HG03196 (cell line): ENCODE data around the gene ABCG4.
"Not testable (repeated sequence)": the region's sequence is repeated elsewhere in the genome, so short reads cannot be mapped to it uniquely, and the experiment has no call there.

Source experiments
- ATAC-seq: cut with Tn5 transposase; IDR thresholded peaks from one replicate; pipeline ENCODE4 v1.9.1; 2021; ENCODE audit not compliant: unreplicated experiment

The ABCG4 gene

DNA sequence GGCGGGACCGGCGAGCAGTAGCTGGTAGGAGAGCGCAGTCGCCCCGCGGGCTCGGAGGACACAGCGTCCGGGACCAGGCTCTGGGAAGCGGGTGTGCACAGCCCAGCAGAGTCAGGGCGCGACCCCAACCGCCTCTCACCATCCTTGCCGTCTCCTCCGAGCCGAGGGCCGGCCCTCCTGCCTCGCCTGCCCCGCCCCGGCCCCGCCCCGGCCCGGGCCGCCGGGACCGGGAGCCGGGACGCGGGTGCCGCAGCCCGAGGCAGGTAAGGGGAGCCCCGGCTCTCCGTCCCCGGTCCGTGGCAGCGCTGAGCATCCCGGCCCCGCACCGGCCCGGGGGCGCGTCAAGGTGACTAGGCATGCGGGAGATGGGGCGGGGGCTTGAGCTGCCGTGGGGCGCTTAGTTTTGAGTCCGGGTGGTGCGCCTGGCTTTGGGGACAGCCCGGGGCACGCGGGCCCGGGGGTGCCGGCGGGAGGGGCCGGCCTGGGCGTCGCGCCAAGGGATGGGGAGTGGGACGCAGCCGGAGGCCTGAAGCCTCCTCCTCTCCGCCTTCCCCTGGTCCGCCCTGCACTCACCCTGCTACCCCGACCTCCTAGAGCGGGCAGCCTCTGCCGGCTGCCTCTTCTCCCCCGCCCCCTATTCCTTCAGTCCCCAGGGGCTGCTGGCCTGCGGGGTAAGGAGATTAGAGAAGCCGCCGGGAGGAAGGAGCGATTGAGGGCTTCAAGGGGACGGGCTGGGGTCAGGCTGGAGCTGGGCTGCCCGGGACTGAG, at the start of gene ABCG4:
ABCG4 (plus strand) TSS at position 35 of the 768 bp plus-strand sequence. CDS start 914 bp downstream, outside the sequence.
- no peak for ATAC-seq

DNA sequence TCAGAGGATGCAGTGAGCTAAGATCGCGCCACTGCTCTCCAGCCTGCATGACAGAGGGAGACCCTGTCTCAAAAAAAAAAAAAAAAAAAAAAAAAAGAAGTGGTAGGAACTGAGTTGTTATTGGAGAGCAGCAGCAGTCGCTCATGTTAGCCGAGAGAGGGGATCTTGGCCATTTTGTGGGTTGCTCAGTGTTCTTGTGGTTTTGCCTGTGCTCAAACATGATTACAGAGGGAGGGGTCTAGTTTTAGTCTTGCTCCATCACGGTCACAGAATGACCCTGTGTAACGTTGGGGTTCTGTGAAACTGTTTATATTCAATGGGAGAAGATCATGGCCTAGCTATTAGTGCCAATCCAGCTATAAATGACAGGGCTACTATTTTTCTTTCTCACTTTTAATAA, 49.1 kb upstream of the ABCG4 start:
- no peak for ATAC-seq

DNA sequence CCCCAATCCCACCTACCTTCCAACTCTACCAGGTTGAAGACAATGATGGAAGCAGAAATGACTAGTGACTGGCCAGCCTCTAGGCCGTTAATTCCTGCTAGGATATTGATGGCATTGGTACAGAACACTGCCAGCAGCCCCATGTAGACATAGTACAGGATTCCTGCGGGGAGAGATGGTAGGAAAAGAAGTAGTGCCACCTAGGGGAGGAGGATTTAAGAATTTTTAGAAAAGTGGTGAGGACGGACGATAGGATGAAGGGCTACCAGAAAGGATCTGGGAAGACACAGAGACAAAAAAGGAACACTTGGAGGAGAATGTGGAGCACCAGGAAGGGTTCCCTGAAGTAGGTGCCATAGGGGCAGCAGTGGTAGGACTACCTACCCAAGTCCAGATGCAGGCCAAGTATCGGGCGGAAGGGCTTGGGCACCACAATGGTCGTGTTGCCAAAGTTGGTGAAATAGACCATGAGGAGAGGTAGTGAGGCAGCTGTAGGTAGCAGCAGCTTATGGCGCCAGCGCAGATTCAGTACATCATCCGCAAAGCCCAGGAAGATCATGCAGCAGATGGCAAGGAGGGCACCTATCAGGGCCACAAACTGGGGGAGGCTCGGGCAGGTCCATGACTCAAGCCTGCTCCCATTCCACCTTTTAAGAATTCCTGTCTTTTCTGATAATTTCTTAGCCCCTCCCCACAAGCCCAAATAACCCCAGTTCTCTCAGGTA, 48.4 kb upstream of the ABCG4 start:
- no peak for ATAC-seq

DNA sequence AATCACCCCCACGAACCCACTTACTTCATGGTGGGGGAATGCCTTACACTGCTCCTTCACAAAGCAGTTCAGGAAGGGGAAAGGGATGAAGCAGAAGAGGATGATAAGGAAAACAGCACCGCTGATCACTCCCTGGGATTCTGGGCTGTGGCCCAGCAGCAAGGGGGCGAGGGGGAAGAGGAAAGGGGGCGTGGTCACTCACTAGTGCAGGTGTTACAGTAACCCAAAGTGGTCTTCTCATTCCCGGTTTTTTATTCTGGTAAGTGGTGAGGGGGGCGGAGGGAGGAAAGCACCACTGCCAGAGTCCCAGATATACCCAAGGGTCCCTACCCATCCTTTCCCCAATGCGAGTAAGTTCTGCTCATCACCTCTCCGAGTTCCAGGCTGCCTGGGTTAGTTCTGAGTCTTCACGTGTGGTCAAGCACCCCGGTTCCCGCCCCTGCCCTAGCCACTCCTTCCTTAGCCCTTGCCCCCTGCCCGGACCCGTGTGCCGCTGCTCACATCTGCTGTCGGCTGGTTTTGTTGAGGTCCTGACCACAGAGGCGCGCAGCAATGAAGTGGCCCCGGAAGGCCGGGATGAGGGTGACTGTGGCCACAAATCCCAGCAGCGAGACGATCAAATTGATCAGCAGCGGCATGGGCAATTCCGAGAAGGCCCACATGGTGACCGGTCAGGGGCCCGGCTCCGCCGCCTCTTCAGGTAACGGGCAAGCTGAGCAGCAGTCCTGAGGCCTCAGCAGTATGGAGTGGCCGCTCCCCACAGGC, 47.7 kb upstream of the ABCG4 start:
- peak; percentile 4 for ATAC-seq

DNA sequence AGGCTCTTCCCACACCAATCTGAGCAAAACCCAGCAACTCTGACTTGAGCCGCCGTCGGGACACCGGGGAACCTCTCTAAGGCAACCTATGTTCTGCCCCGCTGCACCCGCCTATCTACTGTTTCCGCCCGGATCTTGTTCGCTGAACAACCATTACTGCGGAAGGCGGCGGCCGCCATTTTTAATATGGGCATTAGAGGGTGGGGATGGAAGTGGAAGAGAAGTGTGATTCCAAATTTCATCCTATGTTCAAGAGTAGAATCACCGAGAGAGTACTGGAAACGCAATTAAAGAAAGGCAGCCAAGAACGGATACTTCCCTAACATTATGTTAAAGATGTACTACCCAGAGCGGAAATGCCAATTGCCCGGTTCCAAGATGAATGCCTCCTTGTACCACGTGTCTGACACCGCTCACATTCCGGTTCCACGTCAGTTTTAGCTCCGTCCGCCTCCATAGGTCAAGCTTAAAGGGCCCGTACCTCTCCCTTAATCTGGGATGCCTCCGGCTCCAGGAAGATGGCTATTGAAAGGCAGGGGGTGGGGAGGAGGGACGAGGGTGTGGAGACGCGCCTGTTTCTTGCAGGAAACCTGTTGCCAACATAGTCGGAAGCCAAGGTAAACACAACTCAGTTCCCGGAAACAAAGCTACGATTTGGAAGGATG, 47.0 kb upstream of the ABCG4 start, which contains the start of gene DPAGT1:
DPAGT1 (minus strand) TSS at position 95 of the 665 bp plus-strand sequence. CDS start 198 bp downstream, outside the sequence.
- peak; percentile 79 for ATAC-seq

DNA sequence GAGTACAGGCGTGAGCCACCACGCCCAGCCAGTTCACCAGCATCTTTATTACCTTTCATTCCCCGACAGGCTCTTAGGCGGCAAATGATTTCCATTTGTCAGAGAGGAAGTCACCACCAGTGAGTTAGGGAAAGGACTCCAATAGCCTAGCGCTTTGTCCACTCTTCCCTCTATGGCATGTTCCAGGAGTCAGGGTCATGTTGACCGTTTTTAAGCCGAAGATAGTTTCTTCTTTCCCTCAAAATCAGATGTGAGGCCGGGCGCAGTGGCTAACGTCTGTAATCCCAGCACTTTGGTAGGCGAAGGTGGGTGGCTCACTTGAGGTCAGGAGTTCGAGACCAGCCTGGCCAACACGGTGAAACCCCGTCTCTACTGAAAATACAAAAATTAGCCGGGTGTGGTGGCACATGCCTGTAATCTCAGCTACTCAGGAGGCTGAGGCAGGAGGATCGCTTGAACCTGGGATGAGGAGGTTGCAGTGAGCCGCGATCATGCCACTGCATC, 45.6 kb upstream of the ABCG4 start:
- ATAC-seq, result not testable (repeated sequence)

DNA sequence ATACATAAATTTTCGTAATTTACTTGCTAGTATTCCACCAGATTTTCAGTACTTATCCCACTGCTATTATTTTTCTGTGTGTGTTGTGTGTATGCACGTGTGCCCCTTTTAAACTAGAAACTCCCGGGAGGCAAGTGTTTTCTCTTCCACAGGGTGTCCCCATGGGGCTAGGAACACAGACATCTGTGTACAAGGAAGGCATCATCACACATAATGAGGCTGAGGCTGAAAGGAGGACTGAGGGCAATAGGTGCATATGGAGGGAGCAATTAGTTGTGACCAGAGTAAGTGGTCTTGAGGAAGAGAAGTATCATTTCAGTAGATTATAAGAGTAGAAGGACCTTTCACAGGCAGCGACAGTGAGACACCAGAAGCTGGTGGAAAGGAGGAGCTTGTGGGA, 45.1 kb upstream of the ABCG4 start:
- no peak for ATAC-seq

GRCh38 chr11:119106564-119107537, 42.0 kb upstream of the ABCG4 start, which contains the start of gene C2CD2L:
Gene C2CD2L, plus strand, starts transcription at chr11:119107344. Its CDS starts 398 bp downstream, at chr11:119107742.
- peak; percentile 59 for ATAC-seq

GRCh38 chr11:119107538-119108145, 41.2 kb upstream of the ABCG4 start:
- no peak for ATAC-seq

DNA sequence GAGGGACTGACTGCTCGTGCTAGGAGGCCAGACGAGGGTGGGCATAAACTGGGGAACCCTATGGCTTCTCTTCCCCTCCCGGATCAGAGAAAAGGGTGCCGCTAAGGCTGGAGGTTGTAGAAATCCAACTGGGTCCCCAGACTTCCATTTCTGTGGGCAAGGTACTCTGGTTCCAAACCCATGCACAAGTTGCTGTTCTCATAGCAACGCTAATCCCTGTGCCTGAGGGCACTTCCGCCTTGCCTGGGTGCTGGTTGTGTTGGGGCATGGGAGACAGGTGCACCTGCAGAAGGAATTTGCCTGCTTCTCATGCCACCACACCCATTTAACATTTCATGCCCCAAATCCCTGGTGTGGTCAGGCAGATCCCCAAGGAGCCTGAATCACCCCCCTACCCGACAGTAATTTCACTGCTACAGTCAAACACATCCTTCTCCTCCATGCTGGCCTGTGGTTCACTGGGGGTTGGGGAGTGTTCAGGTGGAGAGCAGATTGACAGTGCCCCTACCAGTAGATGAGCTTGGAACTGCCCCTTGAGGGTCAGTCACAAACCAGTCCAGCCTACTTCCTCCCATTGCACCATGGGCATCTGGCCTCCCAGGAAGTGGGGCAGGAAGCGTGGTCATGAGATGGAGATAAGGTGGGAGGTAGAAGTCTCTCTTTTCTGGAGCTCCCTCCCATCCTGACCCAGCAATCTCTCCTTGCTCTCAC, 40.6 kb upstream of the ABCG4 start:
- ATAC-seq, result no peak

DNA sequence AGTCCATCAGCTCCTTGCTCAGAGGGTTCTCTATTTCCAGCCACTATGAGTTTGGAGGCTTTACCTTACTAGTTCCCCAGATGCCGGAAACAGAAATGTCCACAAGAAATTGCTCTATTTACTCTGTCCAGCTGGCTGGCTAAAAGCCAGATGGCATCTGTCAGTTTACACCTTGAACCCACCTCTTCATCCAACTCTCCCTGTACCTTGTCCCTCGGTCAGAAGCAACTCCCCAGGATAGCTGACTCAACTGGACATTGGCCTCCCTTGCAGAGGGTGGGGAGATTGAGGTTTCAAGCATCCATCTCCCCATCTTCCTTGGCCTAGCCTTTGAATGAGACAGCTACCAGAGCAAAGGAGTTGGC, 40.0 kb upstream of the ABCG4 start:
- no peak for ATAC-seq

DNA sequence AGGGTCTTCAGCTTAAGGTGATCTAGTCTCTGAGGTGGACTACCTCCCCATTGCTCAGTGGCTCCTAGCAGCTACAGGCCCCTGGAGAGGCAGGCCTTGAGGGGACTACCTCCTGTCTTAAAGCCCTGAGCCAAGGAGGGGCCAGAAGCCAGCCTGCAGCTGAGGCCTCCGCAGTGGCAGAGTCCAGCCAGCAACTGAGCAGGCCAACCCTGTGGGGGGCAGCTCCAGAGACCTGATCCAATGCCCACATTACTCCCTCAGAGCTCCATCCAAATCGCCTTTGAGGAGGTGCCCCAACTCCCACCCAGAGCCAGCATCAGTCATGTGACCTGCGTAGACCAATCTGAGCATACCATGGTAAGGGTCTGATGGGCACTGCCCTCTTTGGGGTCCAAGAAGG, 39.0 kb upstream of the ABCG4 start:
- no peak for ATAC-seq

DNA sequence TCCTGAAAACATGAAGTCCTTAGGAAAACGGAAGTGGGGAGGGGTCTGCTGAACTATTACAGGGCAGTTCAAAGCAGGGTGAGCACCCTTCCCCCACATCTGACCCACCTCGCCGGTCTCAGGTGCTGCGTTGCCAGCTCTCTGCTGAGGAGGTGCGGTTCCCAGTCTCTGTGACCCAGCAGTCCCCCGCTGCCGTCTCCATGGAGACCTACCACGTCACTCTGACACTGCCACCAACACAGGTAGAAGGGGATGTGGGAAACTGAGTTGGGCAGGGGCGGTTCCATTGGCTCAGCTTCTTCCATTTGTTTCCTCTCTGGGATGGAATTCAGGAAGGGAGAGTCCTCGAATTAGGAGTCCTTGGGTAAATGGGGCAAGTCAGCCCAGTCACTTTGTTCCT, 38.4 kb upstream of the ABCG4 start:
- ATAC-seq, result no peak

DNA sequence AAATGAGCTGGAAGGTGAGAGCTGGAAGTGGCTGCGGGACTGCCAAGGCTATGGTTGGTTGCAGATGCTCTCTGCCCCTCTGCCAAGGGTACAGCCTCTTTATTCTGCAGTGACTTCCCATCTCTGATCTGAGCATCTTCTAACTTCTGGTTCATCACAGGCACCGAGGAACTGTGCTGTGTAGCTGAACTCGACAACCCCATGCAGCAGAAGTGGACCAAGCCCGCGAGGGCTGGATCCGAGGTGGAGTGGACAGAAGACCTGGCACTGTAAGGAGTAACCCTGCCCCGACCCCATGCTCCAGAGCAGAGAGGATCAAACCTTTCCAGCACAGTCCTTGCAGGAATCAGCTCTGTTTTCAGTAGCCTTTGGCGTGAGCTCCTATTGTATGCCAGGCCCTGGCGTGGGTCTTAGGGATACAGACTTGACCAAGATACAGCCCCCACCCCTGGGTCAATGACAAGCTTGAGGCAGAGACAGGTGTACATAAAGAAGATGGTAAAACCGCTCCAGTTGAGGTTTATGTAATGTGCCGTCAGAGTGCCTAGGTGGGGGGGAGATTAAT, 37.4 kb upstream of the ABCG4 start:
- ATAC-seq, result no peak

GRCh38 chr11:119112314-119113020, 36.4 kb upstream of the ABCG4 start:
- ATAC-seq, result no peak

DNA sequence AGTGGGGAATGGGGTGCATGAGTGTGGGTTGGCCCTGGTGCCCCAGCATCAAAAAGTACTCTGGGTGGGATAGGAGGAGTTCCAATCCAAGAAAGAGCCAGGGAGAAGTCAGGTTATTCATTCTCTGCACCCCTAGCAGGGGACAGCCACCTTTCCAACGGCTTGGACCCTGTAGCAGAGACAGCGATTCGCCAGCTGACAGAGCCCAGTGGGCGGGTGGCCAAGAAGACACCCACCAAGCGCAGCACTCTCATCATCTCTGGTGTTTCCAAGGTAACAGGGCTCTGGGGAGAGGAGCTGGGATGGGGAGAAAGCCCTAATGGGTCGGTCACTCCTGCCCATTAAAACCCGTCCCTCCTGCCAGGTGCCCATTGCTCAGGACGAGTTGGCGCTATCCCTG, 35.1 kb upstream of the ABCG4 start:
- no peak for ATAC-seq

DNA sequence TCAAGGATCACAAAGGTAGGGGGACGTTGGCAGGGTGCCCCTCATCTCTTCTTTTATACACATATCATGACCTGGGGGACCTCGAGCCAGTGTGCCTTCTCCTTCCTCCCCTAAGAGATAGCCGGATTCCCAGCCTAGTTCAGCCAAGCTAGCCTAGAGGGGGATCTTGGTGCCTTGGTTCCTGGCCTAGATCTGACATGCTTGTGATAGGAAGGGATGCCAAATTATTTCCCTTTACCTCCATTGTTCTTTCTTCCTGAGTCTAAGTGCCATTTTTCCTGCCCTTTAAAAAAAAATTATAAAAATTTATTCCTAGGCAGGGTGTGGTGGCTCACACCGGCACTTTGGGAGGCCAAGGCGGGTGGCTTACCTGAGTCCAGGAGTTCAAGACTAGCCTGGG, 34.5 kb upstream of the ABCG4 start:
- no peak for ATAC-seq
